HEK293T (cell line): Measurements from ENCODE around the gene TBC1D14.

Experiments used
- L3MBTL2 ChIP-seq: fragments of 450-650 bp; conservative IDR thresholded peaks from 2 replicates; pipeline ENCODE4 v1.6.1; 2016; ENCODE audit warnings: mild to moderate bottlenecking
- SUZ12 ChIP-seq: fragments of 450-650 bp; IDR thresholded peaks from 2 replicates; pipeline ENCODE4 v1.6.1; 2016; ENCODE audit warnings: mild to moderate bottlenecking

GRCh38 chr4:6878451-6879059 is 31.1 kb upstream of the TBC1D14 start:
- TF ChIP-seq L3MBTL2 (no peak), SUZ12 (no peak)
